ENCODE data around the gene MMEL1.

The MMEL1 gene

GRCh38 chr1:2556678-2557481 lies 75.9 kb downstream of the MMEL1 start:
- no peaks in the 10 kb centered on the region for H3K9me3 ChIP-seq (replicated peaks; ENCODE audit: insufficient read depth, low read length)
- H4K20me1 ChIP-seq (ENCODE audit: insufficient read depth, low read length): no peaks in the 10 kb centered on the region
- DNase-seq: peak; percentile 65
- H3F3A ChIP-seq (ENCODE audit: insufficient read depth, low read length): no peaks in the 10 kb centered on the region
- H3K4me3 ChIP-seq (ENCODE audit: low read length): peak overlapping the region; percentile 93
- peak overlapping the region; percentile 37 for H2AFZ ChIP-seq (ENCODE audit: low read length)
- no peaks in the 10 kb centered on the region for H3K27me3 ChIP-seq (replicated peaks; ENCODE audit: insufficient read depth, low read length)
- peak overlapping the region; percentile 92 for H3K9ac ChIP-seq (ENCODE audit: low read length)
- TF ChIP-seq EZH2phosphoT487 (IDR thresholded peaks at IDR 0.05; ENCODE audit: low read length) (no peak), CTCF (IDR thresholded peaks at IDR 0.05; ENCODE audit: low read length) (peak; percentile 15; the same call in 1 of the 2 replicates)
- peak overlapping the region; percentile 92 for H3K4me2 ChIP-seq (ENCODE audit: low read depth, low read length)
- peaks cover 14% of the 10 kb centered on the region for H3K4me1 ChIP-seq (ENCODE audit: low read length)
- H3K79me2 ChIP-seq (ENCODE audit: low read length): peaks cover 21% of the 10 kb centered on the region
- H3K36me3 ChIP-seq (replicated peaks; ENCODE audit: insufficient read depth, low read length): no peaks in the 10 kb centered on the region
- no peaks in the 10 kb centered on the region for H3K9me2 ChIP-seq (replicated peaks; ENCODE audit: insufficient read depth, low read length)
- peak overlapping the region; percentile 85 for H3K27ac ChIP-seq (ENCODE audit: low read length)

- Histone ChIP-seq H3K27me3 (replicated peaks; ENCODE audit: insufficient read depth, low read length) (no peaks in the 10 kb centered on the region), H2AFZ (ENCODE audit: low read length) (peak within 1 kb of the TSS; percentile 37), H3K27ac (ENCODE audit: low read length) (peak within 1 kb of the TSS; percentile 85), H3K4me3 (ENCODE audit: low read length) (peak within 1 kb of the TSS; percentile 93), H3K9me3 (replicated peaks; ENCODE audit: insufficient read depth, low read length) (no peaks in the 10 kb centered on the region), H3K4me2 (ENCODE audit: low read depth, low read length) (peak within 1 kb of the TSS; percentile 92), H3K9ac (ENCODE audit: low read length) (peak within 1 kb of the TSS; percentile 92), H3F3A (ENCODE audit: insufficient read depth, low read length) (no peaks in the 10 kb centered on the region), H4K20me1 (ENCODE audit: insufficient read depth, low read length) (no peaks in the 10 kb centered on the region), H3K4me1 (ENCODE audit: low read length) (peaks cover 14% of the 10 kb centered on the region), H3K79me2 (ENCODE audit: low read length) (peaks cover 21% of the 10 kb centered on the region), H3K9me2 (replicated peaks; ENCODE audit: insufficient read depth, low read length) (no peaks in the 10 kb centered on the region), H3K36me3 (replicated peaks; ENCODE audit: insufficient read depth, low read length) (no peaks in the 10 kb centered on the region)
- DNase-seq: peak; percentile 81
- TF ChIP-seq EZH2 (optimal IDR thresholded peaks at IDR 0.05; ENCODE audit: low read depth, low read length) (no peak), EZH2phosphoT487 (IDR thresholded peaks at IDR 0.05; ENCODE audit: low read length) (no peak), CTCF (IDR thresholded peaks at IDR 0.05; ENCODE audit: low read length) (0 out of 2 replicates have a peak, but pooled peaks have one; percentile 16)
These were observed 76.5 kb downstream of the MMEL1 start, which contains the start of gene TNFRSF14 for GRCh38 chr1:2556277-2556677. TSS of gene TNFRSF14 (plus strand) at chr1:2556371. CDS start at chr1:2556665, 294 bp downstream.

- Histone ChIP-seq H2AFZ (ENCODE audit: low read length) (peak overlapping the region; percentile 37), H3K36me3 (replicated peaks; ENCODE audit: insufficient read depth, low read length) (no peaks in the 10 kb centered on the region), H4K20me1 (ENCODE audit: insufficient read depth, low read length) (no peaks in the 10 kb centered on the region), H3K4me2 (ENCODE audit: low read depth, low read length) (peak overlapping the region; percentile 92), H3K9me2 (replicated peaks; ENCODE audit: insufficient read depth, low read length) (no peaks in the 10 kb centered on the region), H3K4me1 (ENCODE audit: low read length) (peaks cover 14% of the 10 kb centered on the region), H3K79me2 (ENCODE audit: low read length) (peaks cover 21% of the 10 kb centered on the region), H3K27ac (ENCODE audit: low read length) (peak overlapping the region; percentile 85), H3F3A (ENCODE audit: insufficient read depth, low read length) (no peaks in the 10 kb centered on the region), H3K27me3 (replicated peaks; ENCODE audit: insufficient read depth, low read length) (no peaks in the 10 kb centered on the region), H3K9me3 (replicated peaks; ENCODE audit: insufficient read depth, low read length) (no peaks in the 10 kb centered on the region), H3K4me3 (ENCODE audit: low read length) (peak overlapping the region; percentile 93), H3K9ac (ENCODE audit: low read length) (peak overlapping the region; percentile 92)
- DNase-seq: peak; percentile 48
- TF ChIP-seq EZH2phosphoT487 (IDR thresholded peaks at IDR 0.05; ENCODE audit: low read length) (no peak), CTCF (IDR thresholded peaks at IDR 0.05; ENCODE audit: low read length) (no peak), EZH2 (optimal IDR thresholded peaks at IDR 0.05; ENCODE audit: low read depth, low read length) (no peak)
These were observed 77.1 kb downstream of the MMEL1 start for GRCh38 chr1:2555634-2556276.
